Calu3 (cell line): ENCODE measurements around the gene MAPK8IP2. TPM values are rescaled to one million over a fixed set of nuclear protein-coding genes. Genes with fewer than 3 reads are reported as not detected.
"Not testable (repeated sequence)": the region's sequence is repeated elsewhere in the genome, so short reads cannot be mapped to it uniquely, and the experiment has no call there.

ENCODE experiments used
- BruUV-seq: library from RNA; stranded (reverse); fragments of 400-500 nt; replicated peaks from 2 replicates; lab custom pipeline; 2021; lab: Mats Ljungman, UMichigan
- CTCF ChIA-PET: fragments of 300-600 bp; sonication (Branson Sonifier 250); formaldehyde crosslinking; loops from one replicate; lab custom pipeline; 2022; ENCODE audit warnings: antibody characterized with exemption; lab: Charles Lee
- DNase-seq: peaks from one replicate; pipeline ENCODE4 v3.0.0; 2022
- H3K27ac Mint-ChIP-seq: one replicate; pipeline ENCODE4 v1.8.0; 2022; ENCODE audit warnings: mixed read lengths; ENCODE audit not compliant: unreplicated experiment
- H3K27me3 Mint-ChIP-seq: one replicate; pipeline ENCODE4 v1.8.0; 2022; ENCODE audit warnings: mixed read lengths; ENCODE audit not compliant: unreplicated experiment
- H3K36me3 Mint-ChIP-seq: one replicate; pipeline ENCODE4 v1.8.0; 2022; ENCODE audit warnings: mild to moderate bottlenecking, moderate library complexity, mixed read lengths; ENCODE audit not compliant: insufficient read depth, unreplicated experiment
- H3K4me1 Mint-ChIP-seq: one replicate; pipeline ENCODE4 v1.8.0; 2022; ENCODE audit warnings: mild to moderate bottlenecking, low read depth, mixed read lengths; ENCODE audit not compliant: unreplicated experiment
- H3K4me3 Mint-ChIP-seq: one replicate; pipeline ENCODE4 v1.8.0; 2022; ENCODE audit warnings: mild to moderate bottlenecking, low read depth, moderate library complexity, mixed read lengths; ENCODE audit not compliant: unreplicated experiment
- H3K9me3 Mint-ChIP-seq: one replicate; pipeline ENCODE4 v1.8.0; 2022; ENCODE audit warnings: low read depth, mixed read lengths; ENCODE audit not compliant: unreplicated experiment
- CTCF ChIP-seq: fragments of 200-600 bp; IDR thresholded peaks from one replicate; pipeline ENCODE4 v1.8.0; 2022; ENCODE audit warnings: antibody characterized with exemption; ENCODE audit not compliant: unreplicated experiment
- intact Hi-C: fragments of 100-400 bp; cut with micrococcal nuclease; formaldehyde crosslinking; loops from one replicate; pipeline ENCODE4 v1.10.0; 2022; ENCODE audit not compliant: unreplicated experiment
- total RNA-seq: library from RNA; stranded (reverse); gene quantifications from 2 replicates; pipeline ENCODE4 v1.2.3, GENCODE V29; 2022

MAPK8IP2 gene
- total RNA-seq, 1 experiment from 2014 or later, result 2.9 TPM

- CTCF ChIA-PET, result interaction anchor here (0.6 kb wide), 1 partner anchor 80 kb away, joined by 3 read pairs; no protein-coding TSS in a partner anchor
- no peak for DNase-seq
- peaks cover 50% of the 10 kb centered on the region for H3K27me3 Mint-ChIP-seq
- H3K4me3 Mint-ChIP-seq, result no peak overlapping the region
- no peaks in the 10 kb centered on the region for H3K36me3 Mint-ChIP-seq
- H3K4me1 Mint-ChIP-seq, result peaks cover 11% of the 10 kb centered on the region
- no peak overlapping the region for H3K27ac Mint-ChIP-seq
- H3K9me3 Mint-ChIP-seq, result no peaks in the 10 kb centered on the region
- TF ChIP-seq CTCF, result no peak
- no TSS peak for BruUV-seq
- intact Hi-C loops, result no loop called here
Measured at GRCh38 chr22:50611341-50612060, 10.9 kb downstream of the MAPK8IP2 start.

GRCh38 chr22:50612168-50612527, 11.6 kb downstream of the MAPK8IP2 start:
- BruUV-seq, result no TSS peak
- TF ChIP-seq CTCF, result no peak
- no peak for DNase-seq
- Mint-ChIP-seq H3K27ac (no peak overlapping the region), H3K27me3 (peaks cover 44% of the 10 kb centered on the region), H3K9me3 (no peaks in the 10 kb centered on the region), H3K4me3 (no peak overlapping the region), H3K4me1 (peaks cover 11% of the 10 kb centered on the region), H3K36me3 (no peaks in the 10 kb centered on the region)
- CTCF ChIA-PET, result interaction anchor here (0.6 to 1.4 kb wide), 2 partner anchors 80 to 87 kb away, joined by 3 to 7 read pairs; partner anchors contain the start of gene SCO2
- intact Hi-C loops, result no loop called here

- peaks cover 11% of the 10 kb centered on the region for H3K4me1 Mint-ChIP-seq
- intact Hi-C loops, result no loop called here
- DNase-seq, result no peak
- H3K9me3 Mint-ChIP-seq, result no peaks in the 10 kb centered on the region
- TF ChIP-seq CTCF, result no peak
- peaks cover 39% of the 10 kb centered on the region for H3K27me3 Mint-ChIP-seq
- no peak overlapping the region for H3K4me3 Mint-ChIP-seq
- no TSS peak for BruUV-seq
- CTCF ChIA-PET, result interaction anchor here (0.6 to 1.4 kb wide), 2 partner anchors 81 to 87 kb away, joined by 3 to 7 read pairs; partner anchors contain the start of gene SCO2
- H3K36me3 Mint-ChIP-seq, result no peaks in the 10 kb centered on the region
- no peak overlapping the region for H3K27ac Mint-ChIP-seq
Measured at GRCh38 chr22:50612528-50613221, 12.1 kb downstream of the MAPK8IP2 start.

- CTCF ChIA-PET, result interaction anchor here (1.4 kb wide), 1 partner anchor 88 kb away, joined by 7 read pairs; the partner anchor contains the start of gene SCO2
- H3K4me1 Mint-ChIP-seq, result peaks cover 11% of the 10 kb centered on the region
- H3K27me3 Mint-ChIP-seq, result peaks cover 31% of the 10 kb centered on the region
- no peaks in the 10 kb centered on the region for H3K36me3 Mint-ChIP-seq
- no peak overlapping the region for H3K27ac Mint-ChIP-seq
- no TSS peak for BruUV-seq
- intact Hi-C loops, result no loop called here
- H3K4me3 Mint-ChIP-seq, result peak overlapping the region; percentile 24
- H3K9me3 Mint-ChIP-seq, result no peaks in the 10 kb centered on the region
- no peak for TF ChIP-seq CTCF
- peak; percentile 61 for DNase-seq
Measured at GRCh38 chr22:50613291-50613981, 12.8 kb downstream of the MAPK8IP2 start.

- DNase-seq, CTCF ChIA-PET, H3K4me3 Mint-ChIP-seq, intact Hi-C loops, H3K36me3 Mint-ChIP-seq, H3K9me3 Mint-ChIP-seq, H3K27ac Mint-ChIP-seq, BruUV-seq: not testable (repeated sequence)
- H3K27me3 Mint-ChIP-seq, result peaks cover 25% of the 10 kb centered on the region
- H3K4me1 Mint-ChIP-seq, result peaks cover 12% of the 10 kb centered on the region
Measured at GRCh38 chr22:50614296-50614695, 13.7 kb downstream of the MAPK8IP2 start.
